SK-N-SH (cell line): Measurements from ENCODE around the gene PBRM1. TPM values are rescaled to one million over a fixed set of nuclear protein-coding genes. Genes with fewer than 3 reads are reported as not detected.

Experiments
- CTCF ChIA-PET: fragments of 300-600, 350-600 bp; formaldehyde crosslinking; extraction: SDS; loops from one replicate; lab custom pipeline; 2021; lab: Yijun Ruan, JAX
- POLR2A ChIA-PET: fragments of 350-600 bp; sonication (Branson Sonifier 250); formaldehyde crosslinking; extraction: SDS; loops from one replicate; lab custom pipeline; 2020; ENCODE audit warnings: antibody characterized with exemption, inconsistent platforms; lab: Yijun Ruan, JAX
- DNase-seq: peaks from one replicate; pipeline ENCODE4 v3.0.0; 2012
- H2AFZ ChIP-seq: fragments of 200-600 bp; sonication (generic); 2 replicates; pipeline ENCODE4 v1.8.1; 2016; ENCODE audit warnings: antibody characterized with exemption, mild to moderate bottlenecking, low read depth
- H3F3A ChIP-seq: fragments of 200-600 bp; sonication (generic); replicated peaks from 2 replicates; pipeline ENCODE3; 2016; ENCODE audit warnings: antibody characterized with exemption, mild to moderate bottlenecking; ENCODE audit not compliant: insufficient read depth
- H3K27ac ChIP-seq, 2 experiments: fragments of 200-500 bp in 1 of 2; fragments of 200-600 bp in 1 of 2; sonication (Bioruptor generic) in 1 of 2; sonication (generic), shearing (Covaris generic) in 1 of 2; 2 replicates each; pipeline versions ENCODE4 v1.5.1 to v1.6.1; 2014 to 2016; ENCODE audit warnings: low read depth in 2 of 2, inconsistent platforms in 1 of 2, low read length in 1 of 2, mild to moderate bottlenecking in 1 of 2, mixed read lengths in 1 of 2
- H3K27me3 ChIP-seq: fragments of 200-600 bp; sonication (generic), shearing (Covaris generic); 2 replicates; pipeline ENCODE4 v1.6.1; 2016; ENCODE audit warnings: mixed run types; ENCODE audit not compliant: insufficient read depth
- H3K36me3 ChIP-seq, 2 experiments: fragments of 200-500 bp in 1 of 2; fragments of 200-600 bp in 1 of 2; sonication (Bioruptor generic) in 1 of 2; sonication (generic) in 1 of 2; replicated peaks in 1 of 2; 2 replicates each; pipeline versions ENCODE3 to v1.5.1; 2014 to 2016; ENCODE audit warnings: low read length in 1 of 2, mild to moderate bottlenecking in 1 of 2; ENCODE audit not compliant: insufficient read depth in 2 of 2, control insufficient read depth in 1 of 2
- H3K4me1 ChIP-seq, 2 experiments: fragments of 200-500 bp in 1 of 2; fragments of 200-600 bp in 1 of 2; sonication (Bioruptor generic) in 1 of 2; sonication (generic), shearing (Covaris generic) in 1 of 2; 2 replicates each; pipeline versions ENCODE4 v1.5.1 to v1.6.1; 2014 to 2016; ENCODE audit warnings: low read depth in 1 of 2, low read length in 1 of 2, mixed run types in 1 of 2; ENCODE audit not compliant: insufficient read depth in 2 of 2, control insufficient read depth in 1 of 2
- H3K4me2 ChIP-seq: fragments of 200-600 bp; sonication (generic), shearing (Covaris generic); 2 replicates; pipeline ENCODE4 v1.6.1; 2017; ENCODE audit warnings: mixed run types
- H3K4me3 ChIP-seq, 2 experiments: fragments of 200-500 bp in 1 of 2; fragments of 200-600 bp in 1 of 2; sonication (Bioruptor generic) in 1 of 2; sonication (generic), shearing (Covaris generic) in 1 of 2; 2 replicates each; pipeline versions ENCODE4 v1.5.1 to v1.8.1; 2014 to 2016; ENCODE audit warnings: low read depth in 2 of 2, inconsistent platforms in 1 of 2, low read length in 1 of 2, mild to moderate bottlenecking in 1 of 2, mixed read lengths in 1 of 2, moderate library complexity in 1 of 2
- H3K79me2 ChIP-seq: fragments of 200-600 bp; sonication (generic); 2 replicates; pipeline ENCODE4 v1.8.1; 2017; ENCODE audit warnings: mild to moderate bottlenecking; ENCODE audit not compliant: insufficient read depth
- H3K9ac ChIP-seq: fragments of 200-600 bp; sonication (generic); 2 replicates; pipeline ENCODE4 v1.6.1; 2017; ENCODE audit warnings: mixed run types
- H3K9me2 ChIP-seq: fragments of 200-600 bp; sonication (generic); 2 replicates; pipeline ENCODE4 v1.6.1; 2017; ENCODE audit warnings: mixed run types
- H3K9me3 ChIP-seq: fragments of 200-600 bp; sonication (generic); 2 replicates; pipeline ENCODE4 v1.6.1; 2017; ENCODE audit warnings: mixed run types, mild to moderate bottlenecking, moderate library complexity
- H4K20me1 ChIP-seq: fragments of 200-600 bp; sonication (generic); 2 replicates; pipeline ENCODE4 v1.6.1; 2017; ENCODE audit warnings: mild to moderate bottlenecking, mixed run types; ENCODE audit not compliant: insufficient read depth
- CHD2 ChIP-seq: fragments of 150-350 bp; IDR thresholded peaks from 2 replicates; pipeline ENCODE4 v1.6.1; 2018; ENCODE audit warnings: low read length; ENCODE audit not compliant: partially characterized antibody
- ELF1 ChIP-seq: IDR thresholded peaks from 2 replicates; pipeline ENCODE4 v1.4.0; 2012
- FOXM1 ChIP-seq: IDR thresholded peaks from 2 replicates; pipeline ENCODE4 v1.4.0; 2012; ENCODE audit warnings: low read depth, mild to moderate bottlenecking
- REST ChIP-seq: IDR thresholded peaks from 2 replicates; pipeline ENCODE4 v1.6.1; 2012; ENCODE audit warnings: mild to moderate bottlenecking, low read depth, low read length, moderate library complexity
- RFX5 ChIP-seq: IDR thresholded peaks from 2 replicates; pipeline ENCODE4 v1.6.1; 2012; ENCODE audit warnings: mild to moderate bottlenecking, improper control_type of control experiment, low read length
- RXRA ChIP-seq: IDR thresholded peaks from 2 replicates; pipeline ENCODE4 v1.4.0; 2012; ENCODE audit warnings: low read depth, mild to moderate bottlenecking, borderline replicate concordance
- TEAD4 ChIP-seq: IDR thresholded peaks from 2 replicates; pipeline ENCODE4 v1.4.0; 2012; ENCODE audit warnings: mild to moderate bottlenecking, borderline replicate concordance; ENCODE audit not compliant: insufficient read depth
- USF2 ChIP-seq: fragments of 150-350 bp; IDR thresholded peaks from 2 replicates; pipeline ENCODE4 v1.6.1; 2017; ENCODE audit warnings: antibody characterized with exemption, low read length, low read depth, borderline replicate concordance
- ZBTB33 ChIP-seq: IDR thresholded peaks from 2 replicates; pipeline ENCODE4 v1.4.0; 2012; ENCODE audit warnings: low read depth, borderline replicate concordance
- WGBS: methylation state at CpG from one replicate; pipeline ENCODE4 v1.1.6; 2017; ENCODE audit warnings: low lambda C conversion rate; 5-methylcytosine and 5-hydroxymethylcytosine counted together
- polyA plus RNA-seq, 3 experiments: library from polyadenylated mRNA; depleted of rRNA; stranded (reverse); fragments of >200 nt; gene quantifications; 2 replicates each; pipeline ENCODE4 v1.2.3, GENCODE V29; 2012

Gene PBRM1
- polyA plus RNA-seq, 1 of the 3 experiments (the other 2 are of a cell fraction) = 14.3 TPM

- TF ChIP-seq REST = no peak
- TF ChIP-seq, all 33 proteins: peak for 0
Measured at GRCh38 chr3:52528586-52529375, 156.9 kb downstream of the PBRM1 start (continued).

GRCh38 chr3:52527732-52528585 lies 157.8 kb downstream of the PBRM1 start:
- ChIA-PET POLR2A (no interaction called here), CTCF (interaction anchor here (4.0 kb wide), 1 partner anchor 56 kb away, joined by 30 read pairs; no protein-coding TSS in a partner anchor)
- H3K4me2 ChIP-seq = no peak overlapping the region
- H3K79me2 ChIP-seq = peaks cover 40% of the 10 kb centered on the region
- WGBS = 91% methylated on average over 15 of the region's 18 CpGs
- DNase-seq = no peak
- no peaks in the 10 kb centered on the region for H3K9me3 ChIP-seq
- no peaks in the 10 kb centered on the region for H3F3A ChIP-seq
- peaks cover 19 to 52% of the 10 kb centered on the region in 2 experiments for H3K36me3 ChIP-seq
- peaks cover 32% of the 10 kb centered on the region for H4K20me1 ChIP-seq
- peak overlapping the region in 1 of 2 experiments; percentile 47; a peak in 1 of 4 replicates for H3K27ac ChIP-seq
- TF ChIP-seq TEAD4 (no peak), ZBTB33 (no peak), RFX5 (no peak), ELF1 (no peak), CHD2 (no peak), RXRA (no peak), USF2 (no peak), FOXM1 (no peak)
- no peaks in the 10 kb centered on the region for H3K9me2 ChIP-seq
- H3K9ac ChIP-seq = no peak overlapping the region
- no peak overlapping the region for H3K4me3 ChIP-seq
- H3K4me1 ChIP-seq = peaks cover 24 to 82% of the 10 kb centered on the region in 2 experiments
- no peak overlapping the region for H2AFZ ChIP-seq
- no peaks in the 10 kb centered on the region for H3K27me3 ChIP-seq
